NCI-H2196 (cell line): ENCODE data around the gene YTHDF2.

Experiments used
- DNase-seq: peaks from one replicate; lab custom pipeline; 2025; ENCODE audit not compliant: unreplicated experiment; lab: John Stamatoyannopoulos, UW

YTHDF2 gene

GRCh38 chr1:28796352-28797211 lies 59.8 kb downstream of the YTHDF2 start:
- DNase-seq = no peak

GRCh38 chr1:28800324-28800723 lies 63.6 kb downstream of the YTHDF2 start:
- DNase-seq = no peak

DNA sequence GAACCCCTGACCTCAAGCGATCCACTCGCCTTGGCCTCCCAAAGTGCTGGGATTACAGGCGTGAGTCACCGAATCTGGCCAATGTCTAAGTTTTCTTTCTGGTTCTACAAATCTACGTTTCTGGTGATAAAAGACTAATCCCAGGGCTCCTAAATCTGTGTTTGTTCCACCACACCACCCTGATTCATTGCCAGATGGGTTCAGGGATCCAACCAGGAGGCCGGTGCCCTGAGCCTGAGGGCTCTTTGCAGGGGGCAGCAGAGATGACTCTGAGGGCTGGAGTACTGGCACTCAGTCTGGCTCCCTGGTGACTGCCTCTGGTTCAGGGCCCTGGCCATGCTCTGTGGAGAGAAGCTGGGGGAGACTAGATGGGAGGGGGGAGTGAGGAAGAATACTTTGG lies 64.7 kb downstream of the YTHDF2 start:
- no peak for DNase-seq

- no peak for DNase-seq
Observed at GRCh38 chr1:28803051-28803450, 66.3 kb downstream of the YTHDF2 start.

- no peak for DNase-seq
Observed at GRCh38 chr1:28803662-28804061, 66.9 kb downstream of the YTHDF2 start.

GRCh38 chr1:28804071-28804470 lies 67.3 kb downstream of the YTHDF2 start:
- no peak for DNase-seq

GRCh38 chr1:28807046-28807445 lies 70.3 kb downstream of the YTHDF2 start:
- no peak for DNase-seq

- no peak for DNase-seq
Observed at GRCh38 chr1:28807986-28808385, 71.2 kb downstream of the YTHDF2 start.

DNA sequence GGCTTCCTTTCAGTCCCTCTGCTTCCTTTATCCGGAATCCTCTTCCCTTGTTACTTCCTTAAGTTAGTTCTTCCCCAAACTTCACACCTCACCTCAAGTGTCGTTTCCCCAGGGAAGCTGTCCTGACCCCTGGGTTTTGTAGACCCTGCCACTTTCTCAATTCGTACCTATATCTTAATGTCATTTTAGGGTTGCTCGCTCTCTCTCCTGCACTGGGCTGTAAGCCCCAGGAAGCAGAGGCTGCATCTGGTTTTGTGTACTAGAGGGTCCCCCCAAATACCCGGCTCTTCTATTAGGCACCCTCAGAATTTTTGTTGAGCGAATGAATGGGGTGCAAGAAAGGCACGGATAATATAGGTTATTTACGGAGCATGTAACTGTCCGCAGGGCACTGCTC lies 74.6 kb downstream of the YTHDF2 start:
- no peak for DNase-seq

- DNase-seq = peak; percentile 51
Observed at GRCh38 chr1:28811766-28812668, 75.3 kb downstream of the YTHDF2 start, which contains the start of gene OPRD1. Gene OPRD1, plus strand, starts transcription at chr1:28812170. Its CDS starts 214 bp downstream, at chr1:28812384.

- peak; percentile 77 for DNase-seq
Observed at GRCh38 chr1:28812669-28813468, 76.1 kb downstream of the YTHDF2 start.

GRCh38 chr1:28813931-28814465 lies 77.3 kb downstream of the YTHDF2 start:
- DNase-seq = no peak

DNA sequence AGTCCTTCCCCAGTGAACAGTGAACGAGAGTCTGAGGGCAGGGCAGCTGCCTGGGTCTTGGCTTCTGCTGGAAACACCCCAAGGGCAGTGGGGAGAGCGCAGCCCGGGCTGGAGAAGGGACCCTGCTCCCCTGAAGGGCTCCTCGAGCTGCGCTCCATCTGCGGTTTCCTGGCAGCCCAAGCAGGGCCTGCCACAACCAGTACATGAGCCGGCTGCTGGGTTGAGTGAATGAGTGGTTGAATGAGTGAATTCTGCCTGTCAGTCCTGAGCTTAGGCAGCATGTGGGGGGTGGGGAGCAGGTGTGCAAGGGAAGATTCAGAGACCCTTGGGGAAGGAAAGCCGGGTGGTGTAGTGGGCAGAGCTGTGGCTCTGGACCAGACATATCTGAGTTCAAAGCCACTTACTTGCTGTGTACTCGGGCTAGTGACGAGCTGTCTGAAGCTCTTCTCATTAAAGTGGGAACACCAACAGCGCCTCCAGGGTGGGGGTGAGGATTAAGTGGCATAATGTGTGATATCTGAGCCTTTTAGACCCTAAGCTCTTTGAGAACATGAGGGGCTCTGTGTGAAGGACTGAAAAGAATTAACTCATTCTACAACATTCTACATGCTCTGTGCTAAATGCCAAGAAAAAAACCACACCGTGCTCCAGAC lies 78.9 kb downstream of the YTHDF2 start:
- no peak for DNase-seq

DNA sequence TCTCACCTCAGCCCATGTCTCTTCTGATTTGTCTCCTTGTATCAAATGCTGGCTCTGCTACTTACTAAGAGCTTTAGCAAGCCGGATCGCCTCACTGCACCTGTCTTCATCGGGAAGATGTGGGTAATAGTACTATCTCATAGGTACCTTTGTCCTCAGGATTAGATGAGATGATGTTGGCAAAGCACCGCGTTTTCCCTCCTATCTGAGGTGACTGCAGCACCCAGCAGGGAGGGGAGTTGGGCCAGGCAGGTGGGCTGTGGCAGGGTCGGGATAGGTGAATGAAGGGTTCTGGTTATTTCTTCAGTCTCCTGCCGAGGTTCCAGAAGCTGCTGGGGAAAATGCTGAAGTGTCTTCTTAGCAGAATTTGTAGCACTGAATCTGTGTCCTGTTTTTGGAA lies 80.4 kb downstream of the YTHDF2 start:
- no peak for DNase-seq

DNA sequence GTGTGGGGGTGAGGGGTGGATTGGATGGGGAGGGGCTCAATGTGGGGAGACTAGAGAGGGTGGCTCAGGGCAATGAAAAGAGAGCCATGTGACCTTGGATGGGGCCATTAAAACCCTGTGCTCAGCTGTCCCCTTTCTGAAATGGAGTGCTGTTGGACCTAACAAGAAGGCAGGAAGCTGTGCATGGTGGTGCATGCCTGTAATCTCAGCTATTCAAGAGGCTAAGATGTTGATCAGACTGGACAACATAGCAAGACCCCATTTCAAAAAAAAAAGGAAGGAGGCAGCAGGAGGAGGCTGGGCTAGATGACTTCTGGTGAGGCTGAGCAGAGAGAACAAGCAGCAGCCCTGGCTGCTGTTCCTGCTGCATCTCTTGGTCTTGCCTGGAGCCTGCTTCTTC lies 82.3 kb downstream of the YTHDF2 start:
- DNase-seq = no peak
